ENCODE results near the gene MGARP.
"Not testable (repeated sequence)": the region's sequence is repeated elsewhere in the genome, so short reads cannot be mapped to it uniquely, and the experiment has no call there.

MGARP gene

DNA sequence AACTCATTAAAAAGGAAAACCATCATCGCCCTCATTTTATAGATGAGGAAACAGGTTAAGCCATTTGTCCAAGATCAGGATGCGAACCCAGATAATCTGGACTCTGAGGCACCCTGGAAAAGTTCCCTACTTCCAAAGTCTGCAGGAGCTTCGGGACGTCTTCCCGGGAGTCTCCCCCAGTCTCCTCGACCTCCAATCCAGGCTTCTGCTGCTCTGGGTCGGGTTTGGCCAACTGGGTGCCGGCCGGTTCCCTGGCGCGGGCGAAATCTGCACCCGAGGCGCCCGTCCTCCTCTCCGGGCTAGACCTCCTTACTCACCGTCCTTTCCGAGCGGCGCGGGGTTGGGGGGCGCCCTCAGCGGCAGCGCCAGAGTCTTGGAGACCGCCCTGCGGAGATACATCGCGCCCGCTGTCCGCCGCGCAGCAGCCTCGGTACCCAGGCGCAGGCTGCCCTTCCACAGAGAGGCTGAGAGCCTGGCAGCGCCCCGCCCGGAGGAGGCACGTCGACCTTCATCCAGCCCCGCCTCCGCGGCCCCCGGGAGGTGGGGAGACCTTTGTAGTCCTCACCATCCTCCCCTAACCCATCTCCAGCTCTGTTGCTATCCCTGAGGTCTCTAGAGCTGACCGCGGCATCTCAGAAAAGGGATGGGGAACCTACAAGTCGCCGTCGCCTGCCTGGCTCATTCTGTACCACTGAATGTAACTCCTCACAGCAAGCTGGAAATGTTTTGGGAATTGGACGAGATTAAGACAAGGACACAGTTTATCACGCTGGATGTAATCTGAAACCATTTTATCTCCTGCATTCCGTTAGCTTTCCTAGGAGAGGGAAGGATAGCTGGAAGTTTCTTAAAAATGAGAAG, at the start of gene MGARP:
Gene MGARP, minus strand, starts transcription at position 466 of the 861 bp plus-strand sequence. Its CDS starts 67 bp downstream, at position 399.
- no peak for DNase-seq (ENCODE audit: low spot score)

DNA sequence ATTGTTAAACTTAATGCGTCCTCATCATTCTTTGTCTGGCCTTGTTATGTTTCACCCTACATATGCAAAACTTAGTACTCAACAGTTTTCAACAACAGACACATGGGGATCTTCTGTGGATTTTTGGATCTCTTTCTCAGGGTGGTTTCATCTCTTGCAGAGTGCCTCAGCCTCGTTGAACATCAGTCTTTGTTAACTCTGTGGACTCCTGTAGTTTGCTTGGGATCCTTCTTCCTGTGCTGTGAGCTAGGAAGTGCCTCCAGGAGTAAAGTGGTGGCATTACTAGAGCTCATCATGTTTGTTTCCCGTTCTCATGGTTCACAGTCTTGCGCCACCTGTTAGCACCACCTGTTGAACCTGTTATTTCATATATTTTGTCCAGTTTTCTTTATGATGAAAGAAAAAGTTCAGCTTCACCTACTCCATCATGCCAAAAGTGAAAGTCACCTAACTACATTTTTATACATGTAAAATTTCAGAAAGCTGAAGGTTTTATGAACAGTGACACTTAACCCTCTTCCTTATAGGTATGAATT, 49.7 kb upstream of the MGARP start:
- DNase-seq (ENCODE audit: low spot score), result no peak

DNA sequence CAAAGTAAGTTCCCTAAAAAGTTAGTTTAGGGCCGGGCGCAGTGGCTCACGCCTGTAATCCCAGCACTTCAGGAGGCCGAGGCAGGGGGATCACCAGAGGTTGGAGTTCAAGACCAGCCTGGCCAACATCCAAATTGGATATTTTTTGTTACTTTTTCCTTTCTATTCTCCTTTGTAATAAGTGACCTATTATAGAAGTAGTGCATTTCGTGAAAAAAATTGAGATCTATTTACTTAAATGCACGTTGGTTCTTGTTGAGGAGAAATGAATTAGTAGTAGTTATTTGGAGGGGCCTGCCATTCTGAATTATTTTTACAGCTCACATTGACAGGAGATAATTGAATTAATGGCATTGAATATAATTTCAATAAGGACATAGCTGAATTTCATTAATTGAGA, 44.6 kb upstream of the MGARP start:
- DNase-seq (ENCODE audit: low spot score), result no peak

DNA sequence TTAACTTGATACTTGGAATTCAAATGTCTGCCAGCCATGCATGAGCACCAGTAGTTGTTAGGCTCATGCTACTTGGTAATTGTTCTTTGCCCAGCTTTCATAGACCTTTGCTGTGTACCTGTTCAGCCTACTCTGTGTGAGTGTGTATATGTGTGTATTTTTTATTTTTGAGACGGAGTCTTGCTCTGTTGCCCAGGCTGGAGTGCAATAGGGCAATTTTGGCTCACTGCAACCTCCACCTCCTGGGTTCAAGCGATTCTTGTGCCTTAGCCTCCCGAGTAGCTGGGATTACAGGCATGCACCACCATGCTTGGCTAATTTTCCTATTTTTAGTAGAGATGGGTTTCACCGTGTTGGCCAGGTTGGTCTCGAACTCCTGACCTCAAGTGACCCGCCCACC, 42.5 kb upstream of the MGARP start:
- DNase-seq (ENCODE audit: low spot score), result not testable (repeated sequence)

DNA sequence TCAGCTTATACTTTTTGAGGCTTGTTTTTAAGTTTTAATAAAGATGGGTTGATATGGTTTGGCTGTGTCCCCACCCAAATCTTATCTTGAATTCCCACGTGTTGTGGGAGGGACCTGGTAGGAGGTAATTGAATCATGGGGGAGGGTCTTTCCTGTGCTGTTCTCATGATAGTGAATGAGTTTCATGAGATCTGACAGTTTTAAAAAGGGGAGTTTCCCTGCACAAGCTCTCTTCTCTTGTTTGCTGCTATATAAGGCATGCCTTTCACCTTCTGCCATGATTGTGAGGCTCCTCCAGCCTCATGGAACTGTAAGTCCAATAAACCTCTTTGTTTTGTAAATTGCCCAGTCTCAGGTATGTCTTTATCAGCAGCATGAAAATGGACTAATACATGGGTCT, 42.0 kb upstream of the MGARP start:
- not testable (repeated sequence) for DNase-seq (ENCODE audit: low spot score)

DNA sequence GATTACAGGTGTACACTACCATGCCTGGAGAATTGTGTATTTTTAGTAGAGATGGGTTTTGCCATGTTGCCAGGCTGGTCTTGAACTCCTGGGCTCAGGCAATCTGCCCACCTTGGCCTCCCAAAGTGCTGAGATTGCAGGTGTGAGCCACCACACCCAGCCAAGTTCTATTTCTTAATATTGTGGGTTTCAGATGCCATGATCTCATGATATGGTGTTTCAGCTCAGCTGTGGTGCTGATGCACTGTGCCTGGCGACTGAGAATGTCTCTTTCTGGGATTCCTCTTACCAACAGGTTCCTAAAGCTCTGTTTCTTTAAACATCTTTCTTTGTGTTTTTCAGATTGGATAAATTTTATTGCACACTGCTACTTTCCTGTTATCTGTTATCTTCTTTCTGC, 39.5 kb upstream of the MGARP start:
- no peak for DNase-seq (ENCODE audit: low spot score)

DNA sequence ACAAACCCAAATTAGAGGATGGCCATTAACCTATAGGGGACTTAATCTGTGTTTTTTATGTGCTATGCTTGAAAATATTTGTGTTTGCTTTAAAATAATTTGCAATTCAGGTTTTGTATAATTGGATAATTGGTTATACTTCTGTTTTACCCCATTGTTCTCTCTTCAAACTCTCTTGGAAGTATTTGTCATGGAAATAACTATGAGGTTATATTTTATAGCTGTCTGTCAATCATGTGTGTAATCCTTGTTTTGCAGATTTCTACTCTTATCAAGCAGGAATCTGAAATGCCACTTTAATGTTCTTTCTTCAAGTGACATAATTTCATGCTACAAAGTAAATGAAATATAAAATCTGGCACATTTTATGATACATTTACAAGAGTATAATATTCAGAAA, 37.6 kb upstream of the MGARP start:
- DNase-seq (ENCODE audit: low spot score), result no peak

DNA sequence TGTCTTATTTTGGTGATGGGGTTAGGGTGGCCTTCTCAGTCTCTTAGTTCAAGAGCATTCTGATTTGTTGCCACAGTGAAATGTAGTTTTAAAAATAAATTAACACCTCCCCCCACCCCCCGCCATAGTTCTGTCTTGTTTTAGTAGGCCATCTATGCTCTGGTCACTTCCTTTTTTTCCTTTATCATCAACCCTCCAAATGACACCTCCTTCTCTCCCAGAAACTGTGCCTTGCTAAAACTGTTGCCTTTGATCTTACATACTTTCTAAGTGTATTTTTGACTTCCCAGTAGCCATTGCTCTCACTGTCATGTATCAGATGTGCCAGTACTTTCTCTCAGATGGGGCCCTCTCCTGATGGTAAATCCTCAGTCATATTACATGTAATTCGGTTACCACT, 36.7 kb upstream of the MGARP start:
- no peak for DNase-seq (ENCODE audit: low spot score)

DNA sequence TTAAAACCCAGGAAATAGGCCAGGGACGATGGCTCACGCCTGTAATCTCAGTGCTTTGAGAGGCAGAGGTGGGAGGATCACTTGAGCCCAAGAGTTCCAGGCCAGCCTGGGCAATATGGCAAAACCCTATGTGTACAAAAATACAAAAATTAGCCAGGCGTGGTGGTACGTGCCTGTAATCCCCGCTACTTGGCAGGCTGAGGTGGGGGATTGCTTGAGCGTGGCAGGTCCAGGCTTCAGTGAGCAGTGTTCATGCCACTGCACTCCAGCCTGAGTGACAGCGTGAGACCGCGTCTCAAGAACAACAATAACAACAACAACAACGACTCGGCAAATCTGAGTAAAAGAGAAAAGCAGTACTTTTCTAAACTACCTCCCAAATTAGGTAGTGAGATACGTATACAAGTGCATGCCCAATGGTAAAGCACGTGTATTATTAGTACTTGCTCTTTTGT, 35.2 kb upstream of the MGARP start:
- DNase-seq (ENCODE audit: low spot score), result no peak

DNA sequence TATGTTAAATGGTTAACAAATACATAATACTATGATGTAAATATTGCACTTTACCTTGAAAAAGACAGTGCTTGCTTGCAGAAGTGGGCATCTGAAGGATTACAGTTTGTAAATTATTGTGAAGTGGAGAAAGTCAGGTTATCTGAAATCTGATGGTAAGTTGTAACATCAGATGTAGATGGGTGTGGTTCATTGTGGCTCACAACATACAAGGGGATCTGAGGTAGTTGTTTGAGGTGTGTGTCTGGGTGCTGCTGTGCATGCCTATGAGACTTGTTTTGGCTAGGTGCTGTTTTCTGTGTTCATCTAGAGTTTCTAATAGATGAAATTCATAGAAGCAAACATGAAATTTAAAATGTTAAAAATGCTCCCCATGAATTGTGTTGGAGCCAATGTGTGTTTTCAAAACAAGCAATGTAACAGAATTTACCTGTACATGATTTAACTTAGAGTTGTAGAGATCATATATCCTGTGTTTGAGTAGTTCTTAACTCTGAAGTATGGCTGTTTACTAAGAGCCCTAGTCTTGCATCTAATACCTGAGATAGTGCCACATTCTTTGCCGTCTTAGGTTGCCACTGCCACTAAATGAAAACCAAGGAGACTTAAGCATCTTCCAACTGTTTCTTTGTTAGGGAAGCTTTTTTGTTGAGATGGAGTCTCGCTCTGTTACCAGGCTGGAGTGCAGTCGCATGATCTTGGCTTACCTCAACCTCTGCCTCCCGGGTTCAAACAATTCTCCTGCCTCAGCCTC, 34.2 kb upstream of the MGARP start:
- DNase-seq (ENCODE audit: low spot score), result no peak

DNA sequence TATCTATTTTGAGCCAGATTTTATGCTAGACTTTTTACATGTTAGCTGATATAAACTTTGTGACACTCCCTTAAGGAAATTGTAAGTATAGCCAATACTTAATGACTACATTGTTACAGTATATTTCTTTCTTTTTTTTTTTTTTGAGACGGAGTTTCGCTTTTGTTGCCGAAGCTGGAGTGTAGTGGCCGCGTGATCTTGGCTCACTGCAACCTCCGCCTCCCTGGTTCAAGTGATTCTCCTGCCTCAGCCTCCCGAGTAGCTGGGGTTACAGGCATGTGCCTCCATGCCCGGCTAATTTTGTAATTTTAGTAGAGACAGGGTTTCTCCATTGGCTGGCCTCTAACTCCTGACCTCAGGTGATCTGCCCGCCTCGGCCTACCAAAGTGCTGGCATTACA, 33.4 kb upstream of the MGARP start:
- not testable (repeated sequence) for DNase-seq (ENCODE audit: low spot score)

DNA sequence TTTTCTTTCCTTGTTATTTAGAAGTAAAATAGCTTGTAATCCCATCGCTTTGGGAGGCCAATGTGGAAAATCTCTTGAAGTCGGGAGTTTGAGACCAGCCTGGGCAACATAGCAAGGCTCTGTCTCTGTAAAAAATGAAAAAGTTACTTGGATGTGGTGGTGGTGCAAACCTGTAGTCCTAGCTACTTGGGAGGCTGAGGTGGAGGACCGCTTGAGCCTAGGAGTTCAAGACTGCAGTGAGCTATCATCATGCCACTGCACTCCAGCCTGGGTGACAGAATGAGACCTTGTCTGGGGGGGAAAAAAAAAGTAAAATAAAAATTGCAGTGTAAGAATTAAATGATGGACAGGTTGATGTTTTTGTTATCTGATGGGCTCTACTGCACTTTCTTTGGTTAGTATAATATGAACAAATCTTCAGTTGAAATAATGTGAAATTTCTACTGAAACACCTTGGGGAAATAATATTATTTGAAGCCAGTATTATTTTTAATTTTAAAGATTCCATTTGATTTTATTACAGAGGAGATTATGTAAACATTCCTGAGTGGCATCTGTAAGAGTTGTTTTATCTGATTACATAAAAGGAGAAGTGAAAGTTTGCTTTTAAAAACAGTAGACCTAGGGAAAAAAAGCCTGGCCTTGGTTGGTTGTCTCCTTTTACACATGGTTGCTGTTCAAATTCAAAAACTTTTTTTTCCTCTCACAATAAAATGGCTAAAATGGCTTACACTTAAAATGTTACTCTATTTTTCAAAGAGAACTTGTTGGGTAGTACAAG, 32.7 kb upstream of the MGARP start:
- no peak for DNase-seq (ENCODE audit: low spot score)

DNA sequence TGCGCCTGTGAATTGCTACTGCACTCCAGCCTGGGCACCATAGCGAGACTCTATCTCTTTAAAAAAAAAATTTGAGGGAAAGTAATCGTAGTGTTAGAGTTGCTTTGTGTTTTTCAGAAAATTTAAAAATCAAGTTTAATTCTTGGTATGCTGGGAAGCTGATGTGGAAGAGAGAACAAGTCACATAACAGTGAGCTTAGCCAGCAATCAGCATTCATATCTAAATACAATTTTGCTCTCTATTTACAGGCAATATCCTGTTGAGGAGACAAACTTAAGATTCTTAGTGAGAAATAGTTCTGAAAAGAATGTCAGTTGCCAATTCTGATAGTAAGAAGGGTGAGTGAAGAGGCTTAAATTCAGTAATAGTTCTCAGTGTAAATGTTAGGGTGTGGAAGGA, 31.9 kb upstream of the MGARP start:
- no peak for DNase-seq (ENCODE audit: low spot score)

DNA sequence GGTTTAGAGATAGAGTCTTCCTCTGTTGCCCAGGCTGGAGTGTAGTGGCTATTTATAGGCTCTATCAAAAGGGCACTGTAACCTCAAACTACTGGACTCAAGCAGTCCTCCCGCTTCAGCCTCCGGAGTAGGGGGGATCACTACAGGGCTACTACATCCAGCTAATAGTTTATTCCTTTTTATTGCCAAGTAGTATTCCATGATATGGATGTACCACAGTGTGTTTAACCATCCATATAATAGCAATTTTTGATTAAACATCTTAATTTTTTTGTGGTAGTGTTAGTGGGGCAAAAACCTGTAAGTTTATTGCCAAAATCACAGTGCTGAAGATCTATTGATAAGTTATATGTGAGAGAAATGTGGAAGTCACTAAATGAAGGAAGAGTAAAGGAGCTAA, 24.9 kb upstream of the MGARP start:
- no peak for DNase-seq (ENCODE audit: low spot score)

DNA sequence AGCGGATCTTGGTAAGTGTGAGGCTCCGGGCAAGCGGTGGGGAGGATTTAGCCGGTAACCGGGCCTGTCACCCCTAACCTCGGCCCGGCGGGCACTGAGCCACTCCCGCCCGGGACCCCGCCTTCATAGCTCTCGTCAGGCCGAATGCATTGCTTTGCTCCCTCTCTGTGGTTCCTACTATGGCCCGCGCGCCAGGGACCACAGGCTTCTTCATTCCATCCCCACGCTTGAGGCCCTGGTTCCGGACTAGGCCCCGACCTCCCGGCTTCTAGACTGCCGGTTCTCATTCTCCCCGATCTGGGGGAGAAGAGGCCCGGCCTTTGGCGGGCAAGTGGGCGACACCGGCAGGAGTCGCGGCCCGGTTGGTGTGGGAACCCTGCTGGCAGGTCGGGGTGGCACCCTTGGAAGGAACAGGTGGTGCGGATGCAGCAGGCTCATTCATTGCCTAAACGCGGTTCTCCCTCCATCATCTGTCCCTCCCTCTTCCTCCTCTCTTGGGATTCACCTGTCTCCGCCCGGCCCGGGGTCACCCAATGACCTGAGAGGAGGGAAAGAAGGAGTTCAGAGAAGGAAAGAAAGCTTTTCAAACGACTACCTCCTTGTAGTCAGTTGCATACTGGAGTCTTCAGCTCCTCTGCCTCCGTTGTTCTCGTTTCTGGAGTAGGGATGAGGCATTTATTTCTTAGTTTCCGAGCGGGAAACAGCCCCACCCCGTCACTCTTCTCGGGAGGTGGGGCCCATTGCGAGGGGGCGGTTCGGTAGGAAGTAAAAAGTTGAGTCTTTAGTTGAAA, 22.0 kb upstream of the MGARP start, which contains the start of gene NDUFC1:
Gene NDUFC1, minus strand, starts transcription at position 657 of the 791 bp plus-strand sequence. CDS start 6,679 bp downstream, outside the sequence.
- peak; percentile 47 for DNase-seq (ENCODE audit: low spot score)

DNA sequence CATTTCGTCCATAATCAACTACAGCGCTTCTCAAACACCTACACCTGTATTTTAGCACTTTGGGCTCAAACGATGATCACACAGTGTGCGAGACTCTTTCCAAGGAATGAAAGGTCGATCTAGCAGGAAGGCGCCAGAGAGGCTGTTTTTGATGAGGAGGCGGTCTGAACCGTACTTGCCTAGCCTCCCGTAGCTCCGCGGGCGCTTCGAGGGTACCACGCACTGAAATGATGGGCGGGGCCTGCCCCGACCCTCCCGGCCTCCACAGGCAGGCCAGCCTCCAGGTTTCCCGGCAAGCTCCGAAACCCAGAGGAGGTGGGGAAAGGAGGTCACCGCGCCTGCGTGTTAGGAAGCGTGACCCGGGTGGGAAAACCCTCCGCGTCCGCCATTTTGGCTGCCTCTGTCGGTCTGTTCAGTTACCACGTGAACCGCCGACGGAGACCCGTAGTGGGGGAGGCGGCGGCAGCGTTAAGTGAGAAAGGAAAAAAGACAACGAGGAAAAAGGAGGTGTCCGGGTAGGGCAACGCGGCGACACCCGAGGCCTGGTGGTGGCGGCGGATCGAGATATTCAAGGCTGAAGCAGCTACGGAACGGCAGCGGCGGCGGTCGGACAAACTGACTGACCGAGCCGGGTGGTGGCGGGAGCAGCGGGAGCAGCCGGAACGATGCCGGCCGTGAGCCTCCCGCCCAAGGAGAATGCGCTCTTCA, 21.2 kb upstream of the MGARP start, which contains the start of gene NAA15:
Gene NAA15, plus strand, starts transcription at position 393 of the 708 bp plus-strand sequence. Its CDS starts 273 bp downstream, at position 666.
- DNase-seq (ENCODE audit: low spot score), result peak; percentile 97

DNA sequence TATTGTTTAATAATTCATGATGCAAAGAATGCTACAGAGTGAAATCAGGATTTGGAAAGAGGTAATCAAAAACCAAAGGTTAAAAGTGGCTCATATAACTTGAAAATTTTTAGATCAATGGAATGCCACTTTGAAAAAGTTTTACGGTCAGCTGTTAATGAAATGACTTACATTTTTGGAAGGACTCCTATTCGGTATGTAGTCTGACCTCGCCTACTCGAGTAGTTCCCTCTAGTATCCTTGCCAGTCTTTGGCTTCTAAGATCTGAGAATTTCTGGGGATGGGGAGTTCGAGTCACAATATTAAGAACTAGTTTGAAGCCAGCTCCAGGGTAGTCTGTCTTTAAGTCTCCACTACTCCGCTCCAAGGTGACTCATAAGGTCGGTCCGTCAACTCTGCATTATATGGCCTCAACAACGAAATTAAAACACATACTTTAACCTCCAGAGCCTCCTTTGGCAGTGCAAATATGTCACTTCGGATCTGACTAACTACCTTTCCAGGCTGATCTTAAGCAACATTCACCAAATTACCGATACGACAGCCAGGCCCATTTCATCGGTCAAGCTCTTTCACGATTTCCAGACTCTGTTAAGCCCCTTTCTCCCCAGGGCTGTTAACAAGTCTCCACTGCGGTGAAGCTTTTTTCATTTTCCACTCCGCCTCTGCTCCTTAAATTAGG, 20.5 kb upstream of the MGARP start:
- peak; percentile 51 for DNase-seq (ENCODE audit: low spot score)

DNA sequence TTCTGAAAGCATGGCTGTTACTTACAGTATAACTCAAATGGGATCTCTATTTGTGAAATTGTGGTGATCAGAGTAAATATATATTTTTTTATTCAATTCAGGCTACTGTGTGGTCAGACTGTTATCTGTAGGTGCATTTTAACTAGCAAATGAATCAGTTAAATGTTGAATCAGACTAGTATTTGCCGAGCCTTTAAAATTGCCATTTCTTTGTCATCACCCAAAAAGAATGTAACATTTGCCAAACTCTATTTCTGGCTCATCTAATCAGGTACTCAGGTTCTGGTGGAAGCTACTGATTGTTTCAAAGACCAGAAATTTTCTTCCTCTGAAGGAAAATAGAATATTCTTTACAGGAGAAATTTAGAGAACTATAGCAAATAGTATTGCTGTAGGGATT, 19.5 kb upstream of the MGARP start:
- no peak for DNase-seq (ENCODE audit: low spot score)

DNA sequence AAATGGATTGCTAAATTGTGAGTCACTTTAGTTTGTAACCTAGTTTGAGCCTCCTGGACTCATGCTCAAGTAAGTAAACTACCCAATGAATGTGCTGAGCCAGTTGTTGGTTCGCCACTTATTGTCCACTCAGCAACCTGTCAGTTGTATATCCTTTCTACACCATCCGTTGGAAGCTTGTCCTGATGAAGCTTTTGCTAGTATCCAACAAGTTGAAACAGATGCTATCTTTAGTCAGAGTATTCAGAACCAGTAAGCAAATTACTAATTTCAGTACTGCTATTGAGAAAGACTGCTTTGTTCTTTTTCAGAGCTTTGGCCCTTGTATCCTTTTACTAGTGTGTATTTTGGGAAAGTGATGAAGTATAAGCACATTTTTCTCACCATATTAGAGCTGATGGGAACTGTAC, 17.0 kb upstream of the MGARP start:
- no peak for DNase-seq (ENCODE audit: low spot score)

DNA sequence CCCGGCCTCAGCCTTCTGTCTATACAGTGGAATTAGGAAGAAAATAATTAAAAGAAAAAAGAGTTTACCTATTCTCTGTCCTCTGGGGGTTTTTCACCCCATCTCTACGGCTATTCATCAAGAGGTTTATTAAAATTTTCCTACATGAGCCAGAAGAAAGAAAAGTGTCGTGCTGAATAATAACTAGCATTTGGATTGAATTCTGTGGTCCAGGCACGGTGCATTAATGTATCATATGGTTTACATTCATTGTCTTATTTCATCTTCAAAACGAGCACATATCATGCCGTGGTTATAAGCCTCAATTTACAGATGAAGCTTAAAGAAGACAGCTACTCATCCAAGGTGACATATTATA, 15.9 kb upstream of the MGARP start:
- no peak for DNase-seq (ENCODE audit: low spot score)

Measured in kidney capillary endothelial cell (primary cell).